GM10248 (cell line): ENCODE measurements around the gene UNC5CL.
"Not testable (repeated sequence)": the region's sequence is repeated elsewhere in the genome, so short reads cannot be mapped to it uniquely, and the experiment has no call there.

Experiments used
- CTCF ChIA-PET: fragments of 300-600 bp; sonication (Branson Sonifier 250); formaldehyde crosslinking; extraction: SDS; loops from one replicate; lab custom pipeline; 2021; ENCODE audit warnings: antibody characterized with exemption; lab: Yijun Ruan, JAX
- POLR2A ChIA-PET: fragments of 350-650 bp; sonication (Branson Sonifier 250); formaldehyde crosslinking; extraction: SDS; loops from one replicate; lab custom pipeline; 2020; ENCODE audit warnings: antibody characterized with exemption; lab: Yijun Ruan, JAX
- DNase-seq: peaks from one replicate; pipeline ENCODE4 v3.0.0; 2012; ENCODE audit errors: extremely low spot score
- CTCF ChIP-seq: IDR thresholded peaks from 2 replicates; pipeline ENCODE4 v1.5.1; 2012; ENCODE audit warnings: mild to moderate bottlenecking, low read depth; ENCODE audit errors: extremely low read depth, missing control alignments, control extremely low read depth

Gene UNC5CL

GRCh38 chr6:41017663-41018062 lies 21.4 kb downstream of the UNC5CL start:
- POLR2A ChIA-PET, result interaction anchor here (0.7 kb wide), 1 partner anchor 11 kb away, joined by 3 read pairs; no protein-coding TSS in a partner anchor
- DNase-seq, result no peak
- TF ChIP-seq CTCF, result no peak
- CTCF ChIA-PET, result interaction anchor here (1.5 to 6.8 kb wide), 2 partner anchors 10 to 23 kb away, joined by 6 to 59 read pairs; no protein-coding TSS in a partner anchor

- POLR2A ChIA-PET, DNase-seq: not testable (repeated sequence)
- CTCF ChIA-PET, result interaction anchor here (1.3 to 6.8 kb wide), 2 partner anchors 12 to 17 kb away, joined by 6 to 59 read pairs; no protein-coding TSS in a partner anchor
Observed at GRCh38 chr6:41015860-41016259, 23.2 kb downstream of the UNC5CL start.

DNA sequence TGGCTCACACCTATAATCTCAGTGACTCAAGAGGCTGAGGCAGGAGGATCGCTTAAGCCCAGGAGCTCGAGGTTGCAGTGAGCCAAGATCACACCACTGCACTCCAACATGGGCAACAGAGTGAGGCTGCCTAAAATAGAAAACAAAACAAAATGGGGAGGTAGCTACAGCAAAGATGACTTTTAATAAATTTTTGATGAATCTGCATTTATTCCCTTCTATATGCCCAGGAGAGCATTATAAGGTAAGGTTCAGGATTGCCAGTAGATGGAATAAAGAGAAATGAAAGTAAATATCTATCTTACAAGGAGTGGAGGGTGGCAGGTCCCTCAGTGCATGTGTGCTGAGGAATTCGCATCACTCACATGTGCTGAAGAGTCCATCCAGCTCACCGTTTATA lies 24.2 kb downstream of the UNC5CL start:
- ChIA-PET CTCF (interaction anchor here (1.3 to 6.8 kb wide), 3 partner anchors 11 to 16 kb away, joined by 6 to 59 read pairs (median 9); no protein-coding TSS in a partner anchor), POLR2A (no interaction called here)

GRCh38 chr6:41013466-41014153 lies 25.4 kb downstream of the UNC5CL start:
- no peak for TF ChIP-seq CTCF
- no peak for DNase-seq
- CTCF ChIA-PET, result interaction anchor here (0.9 to 6.8 kb wide), 4 partner anchors 9 to 306 kb away, joined by 3 to 59 read pairs (median 6); partner anchors contain the start of gene UNC5CL
- POLR2A ChIA-PET, result no interaction called here

More for the DNA sequence above, 24.2 kb downstream of the UNC5CL start:
- TF ChIP-seq CTCF, result no peak
- no peak for DNase-seq

GRCh38 chr6:41011673-41012072 lies 27.3 kb downstream of the UNC5CL start:
- ChIA-PET CTCF (interaction anchor here (1.8 to 3.4 kb wide), 2 partner anchors 12 to 15 kb away, joined by 7 to 11 read pairs; no protein-coding TSS in a partner anchor), POLR2A (no interaction called here)
- DNase-seq, result no peak
- no peak for TF ChIP-seq CTCF

- ChIA-PET POLR2A (no interaction called here), CTCF (interaction anchor here (1.0 to 3.4 kb wide), 3 partner anchors 12 to 19 kb away, joined by 4 to 11 read pairs (median 6); no protein-coding TSS in a partner anchor)
- no peak for TF ChIP-seq CTCF
- DNase-seq, result no peak
Observed at GRCh38 chr6:41009669-41010068, 29.4 kb downstream of the UNC5CL start.

DNA sequence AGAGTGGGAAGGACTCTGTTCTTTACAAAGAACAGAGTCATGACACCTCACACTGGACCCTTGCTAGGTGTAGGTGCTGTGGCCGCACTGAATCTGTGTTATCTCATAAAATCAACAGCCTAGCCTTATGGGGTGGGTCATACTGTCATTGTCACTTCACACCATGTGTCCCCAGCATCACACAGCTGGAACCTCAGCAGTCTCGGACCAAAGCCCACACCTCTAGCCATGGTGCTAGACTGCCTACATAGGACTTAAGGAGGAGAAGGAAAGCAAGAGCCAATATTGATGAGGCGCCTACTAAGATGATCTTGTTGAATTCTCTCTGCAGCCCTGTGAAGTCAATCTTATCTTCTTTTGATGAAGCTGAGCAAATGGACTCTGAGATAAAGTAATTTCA lies 31.0 kb downstream of the UNC5CL start:
- ChIA-PET CTCF (interaction anchor here (1.3 to 2.1 kb wide), 4 partner anchors 10 to 59 kb away, joined by 3 to 7 read pairs (median 4); no protein-coding TSS in a partner anchor), POLR2A (no interaction called here)
- no peak for TF ChIP-seq CTCF

DNA sequence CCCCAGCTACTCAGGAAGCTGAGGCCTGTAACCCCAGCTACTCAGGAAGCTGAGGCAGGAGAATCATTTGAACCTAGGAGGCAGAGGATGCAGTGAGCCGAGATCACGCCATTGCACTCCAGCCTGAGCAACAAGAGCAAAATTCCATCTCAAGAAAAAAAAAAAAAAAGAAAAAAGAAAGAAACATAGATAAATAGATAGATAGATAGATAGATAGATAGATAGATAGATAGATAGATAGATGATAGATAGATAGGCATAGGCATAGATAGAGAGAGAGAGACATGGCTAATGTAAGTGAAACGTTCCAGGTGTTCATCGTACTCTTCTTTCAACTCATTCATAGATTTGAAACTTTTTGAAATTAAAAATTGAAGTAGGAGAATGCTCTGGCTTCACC lies 32.0 kb downstream of the UNC5CL start:
- CTCF ChIA-PET, result not testable (repeated sequence)

More for the DNA sequence above, 31.0 kb downstream of the UNC5CL start:
- no peak for DNase-seq

More for the DNA sequence above, 32.0 kb downstream of the UNC5CL start:
- POLR2A ChIA-PET, DNase-seq: not testable (repeated sequence)
